HS-5 (cell line): ENCODE data around the gene TMEM231.

Source experiments
- DNase-seq: peaks from one replicate; pipeline ENCODE4 v3.0.0-alpha.2; 2012; ENCODE audit warnings: low read depth

Gene TMEM231

DNA sequence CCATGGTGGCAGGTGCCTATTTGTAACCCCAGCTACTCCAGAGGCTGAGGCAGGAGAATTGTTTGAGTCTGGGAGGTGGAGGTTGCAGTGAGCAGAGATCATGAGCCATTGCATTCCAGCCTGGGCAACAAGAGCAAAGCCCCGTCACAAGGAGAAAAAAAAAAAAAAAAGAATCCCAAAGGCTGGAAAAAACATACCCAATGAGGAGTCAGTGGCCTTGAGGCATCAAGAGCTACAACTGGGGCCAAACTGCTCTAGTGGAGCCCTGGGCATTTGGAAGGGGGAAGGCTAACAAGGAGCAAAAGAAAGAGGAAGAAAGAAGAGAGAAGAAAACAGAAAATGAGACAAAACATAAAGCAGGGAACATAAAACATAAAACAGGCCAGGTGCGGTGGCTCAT is 67.7 kb downstream of the TMEM231 start:
- DNase-seq = no peak
